ENCODE measurements around the gene NLRP14.

GRCh38 chr11:7021318-7021717, 1.0 kb downstream of the NLRP14 start:
- TF ChIP-seq, protein P1, sequence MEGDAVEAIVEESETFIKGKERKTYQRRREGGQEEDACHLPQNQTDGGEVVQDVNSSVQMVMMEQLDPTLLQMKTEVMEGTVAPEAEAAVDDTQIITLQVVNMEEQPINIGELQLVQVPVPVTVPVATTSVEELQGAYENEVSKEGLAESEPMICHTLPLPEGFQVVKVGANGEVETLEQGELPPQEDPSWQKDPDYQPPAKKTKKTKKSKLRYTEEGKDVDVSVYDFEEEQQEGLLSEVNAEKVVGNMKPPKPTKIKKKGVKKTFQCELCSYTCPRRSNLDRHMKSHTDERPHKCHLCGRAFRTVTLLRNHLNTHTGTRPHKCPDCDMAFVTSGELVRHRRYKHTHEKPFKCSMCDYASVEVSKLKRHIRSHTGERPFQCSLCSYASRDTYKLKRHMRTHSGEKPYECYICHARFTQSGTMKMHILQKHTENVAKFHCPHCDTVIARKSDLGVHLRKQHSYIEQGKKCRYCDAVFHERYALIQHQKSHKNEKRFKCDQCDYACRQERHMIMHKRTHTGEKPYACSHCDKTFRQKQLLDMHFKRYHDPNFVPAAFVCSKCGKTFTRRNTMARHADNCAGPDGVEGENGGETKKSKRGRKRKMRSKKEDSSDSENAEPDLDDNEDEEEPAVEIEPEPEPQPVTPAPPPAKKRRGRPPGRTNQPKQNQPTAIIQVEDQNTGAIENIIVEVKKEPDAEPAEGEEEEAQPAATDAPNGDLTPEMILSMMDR (IDR thresholded peaks at IDR 0.05), result no peak
- no peak for TF ChIP-seq POLR2A (IDR thresholded peaks at IDR 0.05)

Measured in testis (tissue), 2 donors.